Activated naive CD8-positive, alpha-beta T cell treated with anti-CD3 and anti-CD28 coated beads for 36 hours (primary cell): ENCODE results near the gene PACSIN1. TPM values are rescaled to one million over a fixed set of nuclear protein-coding genes. Genes with fewer than 3 reads are reported as not detected.
"Not testable (repeated sequence)": the region's sequence is repeated elsewhere in the genome, so short reads cannot be mapped to it uniquely, and the experiment has no call there.

Experiments used
- DNase-seq: peaks from one replicate; pipeline ENCODE4 v3.0.0; 2021
- H3K27ac Mint-ChIP-seq: one replicate; pipeline ENCODE4 v1.8.0; 2022; ENCODE audit warnings: mild to moderate bottlenecking, moderate library complexity, mixed read lengths
- H3K27me3 Mint-ChIP-seq: one replicate; pipeline ENCODE4 v1.8.0; 2022; ENCODE audit warnings: mild to moderate bottlenecking, mixed read lengths
- H3K36me3 Mint-ChIP-seq: one replicate; pipeline ENCODE4 v1.8.0; 2021; ENCODE audit warnings: mild to moderate bottlenecking, mixed read lengths
- H3K4me1 Mint-ChIP-seq: one replicate; pipeline ENCODE4 v1.8.0; 2021; ENCODE audit warnings: mixed read lengths
- H3K4me3 Mint-ChIP-seq: one replicate; pipeline ENCODE4 v1.8.0; 2022; ENCODE audit warnings: mild to moderate bottlenecking, moderate library complexity, mixed read lengths
- H3K9me3 Mint-ChIP-seq: one replicate; pipeline ENCODE4 v1.8.0; 2022; ENCODE audit warnings: mixed read lengths
- total RNA-seq, 2 experiments: library from RNA; stranded (reverse); gene quantifications; one replicate each; pipeline ENCODE4 v1.2.3, GENCODE V29; 2021

Gene PACSIN1
- total RNA-seq, 2 experiments from 2014 or later, result 0.19 to 0.28 TPM

DNA sequence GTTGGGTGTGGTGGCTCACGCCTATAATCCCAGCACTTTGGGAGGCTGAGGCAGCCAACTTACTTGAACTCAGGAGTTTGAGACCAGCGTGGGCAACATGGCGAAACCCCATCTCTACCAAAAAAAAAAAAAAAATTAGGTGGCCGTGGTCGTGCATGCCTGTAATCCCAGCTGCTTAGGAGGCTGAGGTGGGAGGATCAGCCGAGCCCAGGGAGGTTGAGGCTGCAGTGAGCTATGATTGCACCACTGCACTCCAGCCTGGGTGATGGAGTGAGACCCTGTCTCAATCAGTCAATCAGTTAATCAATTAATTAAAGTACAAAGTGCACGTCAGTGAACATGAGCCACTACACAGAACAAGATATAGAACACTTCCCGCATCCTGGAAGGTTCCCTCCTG, 21.0 kb downstream of the PACSIN1 start:
- not testable (repeated sequence) for H3K4me3 Mint-ChIP-seq, H3K9me3 Mint-ChIP-seq, H3K36me3 Mint-ChIP-seq, H3K27ac Mint-ChIP-seq, DNase-seq, H3K27me3 Mint-ChIP-seq
- peaks cover 31% of the 10 kb centered on the region for H3K4me1 Mint-ChIP-seq

DNA sequence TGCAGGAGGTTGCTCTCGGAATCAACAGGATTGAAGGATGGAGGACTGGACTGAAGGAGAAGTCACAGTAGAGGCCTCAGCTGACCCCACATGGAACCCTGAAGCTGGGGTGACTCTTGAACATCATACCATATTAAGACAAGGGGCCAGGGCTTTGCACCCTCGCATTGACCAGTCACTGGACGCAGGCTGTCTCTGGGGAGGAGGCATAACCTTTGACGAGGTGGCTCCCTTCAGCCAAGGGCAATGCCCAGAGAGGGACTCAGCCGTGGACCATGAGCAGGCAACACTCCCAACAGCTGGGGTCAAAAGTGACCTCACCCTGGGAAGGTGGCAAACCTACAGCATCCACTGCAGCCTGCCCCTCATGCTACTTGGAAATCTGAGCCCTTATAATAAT, 21.7 kb downstream of the PACSIN1 start:
- no peak for DNase-seq
- Mint-ChIP-seq H3K36me3 (no peaks in the 10 kb centered on the region), H3K27me3 (no peaks in the 10 kb centered on the region), H3K27ac (no peak overlapping the region), H3K9me3 (no peaks in the 10 kb centered on the region), H3K4me1 (peaks cover 31% of the 10 kb centered on the region), H3K4me3 (no peak overlapping the region)

DNA sequence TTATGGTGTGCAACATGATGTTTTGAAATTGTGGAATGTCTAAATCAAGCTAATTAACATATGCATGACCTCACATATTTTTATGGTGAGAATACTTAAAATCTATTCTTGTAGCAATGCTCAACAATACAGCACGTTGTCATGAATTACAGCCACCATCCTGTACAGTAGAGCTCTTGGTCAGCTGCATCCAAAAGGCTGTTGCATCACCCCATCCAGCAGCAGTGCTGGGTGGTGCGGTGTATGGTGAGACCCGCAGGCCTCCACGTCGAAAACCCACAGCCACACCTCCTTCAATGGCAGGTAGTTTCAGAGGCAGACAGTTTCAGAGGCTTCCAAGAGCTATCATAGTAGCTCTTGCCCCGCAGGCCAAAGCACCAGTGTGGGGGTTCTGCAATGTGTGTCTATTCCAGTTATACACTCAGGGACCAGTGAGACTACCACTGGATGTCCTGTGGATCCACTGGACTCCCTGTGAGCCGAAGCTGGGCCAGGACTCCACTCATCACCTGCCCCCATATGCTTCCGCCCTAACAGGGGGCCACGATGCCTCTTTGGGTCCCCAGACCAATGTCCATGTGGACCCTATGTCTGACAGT, 23.4 kb downstream of the PACSIN1 start:
- no peak for DNase-seq
- no peaks in the 10 kb centered on the region for H3K36me3 Mint-ChIP-seq
- no peaks in the 10 kb centered on the region for H3K27me3 Mint-ChIP-seq
- no peak overlapping the region for H3K4me3 Mint-ChIP-seq
- no peaks in the 10 kb centered on the region for H3K9me3 Mint-ChIP-seq
- H3K27ac Mint-ChIP-seq, result no peak overlapping the region
- H3K4me1 Mint-ChIP-seq, result peaks cover 27% of the 10 kb centered on the region

DNA sequence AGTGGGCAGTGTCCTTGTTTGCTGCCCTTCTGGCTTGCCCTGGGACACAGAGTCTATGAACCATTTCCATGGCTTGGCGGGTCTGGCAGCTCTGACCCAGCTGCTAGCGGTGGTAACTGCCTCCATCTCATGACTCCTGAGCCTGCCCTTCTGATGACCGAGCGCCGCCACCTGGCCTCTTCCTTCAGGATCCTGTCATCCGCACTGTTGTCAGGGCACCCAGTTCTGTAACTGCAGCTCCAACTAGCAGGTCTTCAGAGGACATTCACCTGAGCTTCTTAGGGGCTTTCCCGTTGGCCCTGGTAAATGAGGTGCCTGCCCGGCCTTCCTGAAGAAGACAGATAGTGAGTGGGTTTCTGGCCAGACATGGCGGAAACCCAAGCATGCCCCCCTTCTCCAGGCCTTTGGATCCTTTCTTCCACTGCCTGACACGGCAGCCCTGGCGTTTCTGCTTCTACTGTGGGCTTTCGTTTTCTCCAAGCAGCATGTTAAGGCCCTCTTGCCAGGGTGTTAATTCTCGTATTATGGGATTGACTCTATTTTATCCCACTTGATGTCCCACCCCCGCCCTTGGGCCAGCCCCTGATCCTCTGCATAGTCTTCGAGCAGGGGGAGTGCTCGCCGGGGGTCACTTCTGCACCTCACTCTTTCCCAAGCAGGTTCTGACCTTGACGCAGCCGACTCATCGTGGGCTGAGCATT, 24.7 kb downstream of the PACSIN1 start:
- H3K4me1 Mint-ChIP-seq, result peaks cover 16% of the 10 kb centered on the region
- H3K36me3 Mint-ChIP-seq, result no peaks in the 10 kb centered on the region
- H3K27me3 Mint-ChIP-seq, result no peaks in the 10 kb centered on the region
- no peak overlapping the region for H3K4me3 Mint-ChIP-seq
- no peak for DNase-seq
- no peaks in the 10 kb centered on the region for H3K9me3 Mint-ChIP-seq
- no peak overlapping the region for H3K27ac Mint-ChIP-seq

DNA sequence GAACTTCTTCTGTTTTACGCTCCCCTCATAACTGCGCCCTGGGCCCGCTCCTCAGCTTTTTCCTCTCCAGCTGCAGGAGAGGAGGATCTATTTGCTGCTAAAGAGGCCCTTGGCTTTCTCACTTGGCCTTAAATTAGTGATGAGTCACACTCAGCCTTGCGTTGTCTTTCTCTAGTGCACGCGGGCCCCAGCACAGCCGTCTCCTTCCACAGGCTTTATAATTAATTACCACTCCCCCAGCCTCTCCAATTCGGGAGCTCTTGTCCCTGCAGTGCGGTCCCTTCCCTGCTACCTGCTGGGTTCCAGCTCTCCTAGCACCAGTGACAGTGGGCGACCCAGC, 25.2 kb downstream of the PACSIN1 start:
- Mint-ChIP-seq H3K27me3 (no peaks in the 10 kb centered on the region), H3K36me3 (no peaks in the 10 kb centered on the region), H3K27ac (no peak overlapping the region), H3K4me1 (peaks cover 10% of the 10 kb centered on the region), H3K4me3 (no peak overlapping the region), H3K9me3 (no peaks in the 10 kb centered on the region)
- DNase-seq, result no peak

DNA sequence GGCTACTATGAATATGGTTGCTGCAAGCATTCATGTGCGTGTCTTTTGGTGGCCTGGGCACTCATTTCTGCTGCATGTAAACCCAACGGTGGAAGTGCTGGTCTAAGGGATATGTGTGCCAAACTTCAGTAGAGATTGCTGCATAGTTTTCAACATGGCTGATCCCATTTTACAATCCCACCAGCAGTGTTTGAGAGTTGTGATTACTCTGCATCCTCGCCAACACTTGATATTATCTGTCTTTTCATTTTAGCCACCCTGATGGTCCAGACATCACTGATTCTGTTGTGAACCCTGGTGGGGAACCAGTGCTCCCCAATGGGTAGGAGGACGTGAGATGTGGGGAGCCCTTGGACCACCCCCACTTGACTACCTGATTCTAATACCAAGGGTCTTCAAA, 27.5 kb downstream of the PACSIN1 start:
- Mint-ChIP-seq H3K9me3 (no peaks in the 10 kb centered on the region), H3K4me3 (no peak overlapping the region), H3K4me1 (peaks cover 4% of the 10 kb centered on the region), H3K36me3 (no peaks in the 10 kb centered on the region), H3K27ac (no peak overlapping the region), H3K27me3 (no peaks in the 10 kb centered on the region)
- no peak for DNase-seq

DNA sequence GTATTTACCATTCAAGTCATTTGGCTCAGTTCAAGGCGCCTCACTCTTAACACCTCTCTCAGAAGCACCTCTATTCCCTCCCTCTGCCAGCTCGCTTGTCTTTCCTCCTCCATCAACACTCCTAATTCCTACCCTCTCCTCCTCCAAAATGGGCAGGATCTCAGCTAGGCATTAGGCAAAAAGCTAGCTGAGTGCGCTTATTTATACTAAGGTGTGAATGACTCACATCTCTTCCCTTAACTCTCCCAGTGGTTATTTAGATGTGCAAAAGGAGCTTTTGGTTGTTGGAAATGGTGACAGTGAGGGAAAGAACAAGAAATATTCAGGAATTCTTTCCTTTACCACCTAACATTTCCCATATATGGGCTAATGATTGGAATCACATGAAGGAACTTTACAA, 29.1 kb downstream of the PACSIN1 start:
- H3K9me3 Mint-ChIP-seq, result no peaks in the 10 kb centered on the region
- DNase-seq, result no peak
- H3K27ac Mint-ChIP-seq, result no peak overlapping the region
- H3K4me1 Mint-ChIP-seq, result peaks cover 4% of the 10 kb centered on the region
- H3K4me3 Mint-ChIP-seq, result no peak overlapping the region
- H3K36me3 Mint-ChIP-seq, result no peaks in the 10 kb centered on the region
- no peaks in the 10 kb centered on the region for H3K27me3 Mint-ChIP-seq

DNA sequence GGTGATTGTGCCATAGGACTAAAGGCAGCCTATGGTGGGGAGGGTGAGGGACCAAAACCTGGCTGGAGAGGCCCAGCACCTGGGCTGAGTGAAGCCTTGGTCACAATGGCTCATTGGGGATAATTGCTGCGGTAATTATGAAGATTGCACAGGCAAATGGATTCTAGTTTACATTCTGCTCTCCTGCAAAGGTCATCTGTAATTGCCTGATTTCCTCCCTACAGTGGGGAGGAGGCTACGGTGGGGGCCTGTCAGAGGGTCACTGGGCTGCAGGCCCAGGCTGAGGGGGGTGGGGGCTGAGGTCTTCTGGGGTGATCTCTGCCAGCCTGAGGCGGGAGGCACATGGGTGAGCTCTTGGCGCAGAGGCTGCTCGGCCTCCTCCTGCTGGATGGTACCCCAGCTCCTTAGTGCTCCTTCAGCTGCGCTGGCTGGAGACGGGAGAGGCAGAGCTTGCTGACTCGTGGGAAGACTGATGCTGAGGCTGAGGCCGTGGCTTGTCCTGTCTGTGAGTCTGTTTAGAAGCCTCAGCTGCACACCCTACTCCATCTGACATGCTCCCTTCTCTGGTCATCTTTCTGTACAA, 30.3 kb downstream of the PACSIN1 start:
- Mint-ChIP-seq H3K4me1 (peaks cover under 1% of the 10 kb centered on the region), H3K4me3 (no peak overlapping the region), H3K9me3 (no peaks in the 10 kb centered on the region), H3K27ac (no peak overlapping the region), H3K36me3 (no peaks in the 10 kb centered on the region), H3K27me3 (no peaks in the 10 kb centered on the region)
- DNase-seq, result no peak

DNA sequence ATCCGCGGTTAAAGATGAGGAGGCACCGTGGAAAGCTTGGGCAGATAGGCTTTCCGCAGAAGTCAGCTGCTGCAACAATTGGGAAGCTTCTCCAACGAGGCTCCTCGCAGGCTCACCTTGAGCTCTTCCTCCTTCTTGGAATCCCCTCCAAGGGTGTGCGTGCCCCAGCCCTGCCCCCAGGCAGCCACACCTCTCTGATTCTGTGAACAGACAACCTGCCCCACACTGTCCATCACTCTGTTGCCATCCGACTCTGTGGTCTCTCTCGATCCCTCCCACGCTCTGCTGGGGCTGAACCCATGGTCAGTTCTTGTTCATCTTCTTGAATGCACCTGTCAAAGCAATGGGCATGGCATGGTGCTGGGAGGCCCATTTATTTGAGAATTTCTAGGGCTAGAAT, 31.5 kb downstream of the PACSIN1 start:
- Mint-ChIP-seq H3K27me3 (no peaks in the 10 kb centered on the region), H3K4me1 (no peaks in the 10 kb centered on the region)

DNA sequence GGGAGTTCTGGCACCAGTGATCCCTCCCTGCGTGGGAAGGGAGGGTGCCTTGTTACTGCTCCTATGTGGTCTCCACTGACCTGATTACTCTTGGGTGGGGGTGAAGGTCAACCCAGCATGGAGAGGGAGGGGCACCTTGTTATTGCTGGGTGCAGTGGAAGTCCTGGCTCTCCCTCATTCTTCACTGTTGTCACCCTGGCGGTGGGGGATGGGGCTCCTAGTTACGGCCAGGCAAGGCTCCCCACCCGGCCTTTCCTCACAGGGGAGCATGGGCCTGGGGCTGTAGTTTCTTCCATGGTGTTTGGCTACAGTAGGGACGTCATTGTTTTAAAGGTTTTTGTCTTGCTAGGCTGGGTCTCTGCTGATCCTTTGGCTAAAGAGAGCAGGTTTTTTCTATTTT, 40.8 kb downstream of the PACSIN1 start:
- Mint-ChIP-seq H3K4me3 (no peak overlapping the region), H3K27ac (no peak overlapping the region), H3K27me3 (no peaks in the 10 kb centered on the region), H3K9me3 (peaks cover 2% of the 10 kb centered on the region), H3K36me3 (peaks cover 2% of the 10 kb centered on the region), H3K4me1 (no peaks in the 10 kb centered on the region)
- DNase-seq, result no peak

More for the DNA sequence above, 31.5 kb downstream of the PACSIN1 start:
- no peaks in the 10 kb centered on the region for H3K36me3 Mint-ChIP-seq
- no peak overlapping the region for H3K27ac Mint-ChIP-seq
- no peak for DNase-seq
- H3K4me3 Mint-ChIP-seq, result no peak overlapping the region
- H3K9me3 Mint-ChIP-seq, result no peaks in the 10 kb centered on the region

DNA sequence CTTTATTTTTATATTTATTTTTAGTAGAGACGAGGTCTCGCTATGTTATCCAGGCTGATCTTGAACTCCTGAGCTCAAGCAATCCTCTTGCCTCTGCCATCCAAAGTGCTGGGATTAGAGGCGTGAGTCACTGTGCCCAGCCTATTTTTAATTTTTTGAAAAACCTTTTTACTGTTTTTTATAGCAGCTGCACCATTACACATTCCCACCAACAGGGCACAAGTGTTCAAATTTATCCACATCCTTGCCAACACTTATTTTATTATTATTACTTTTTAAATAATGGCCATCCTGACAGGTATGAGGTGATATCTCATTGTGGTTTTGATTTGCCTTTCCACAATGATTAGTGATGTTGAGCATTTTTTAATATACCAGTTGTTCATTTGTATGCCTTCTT, 42.5 kb downstream of the PACSIN1 start:
- Mint-ChIP-seq H3K27me3 (no peaks in the 10 kb centered on the region), H3K9me3 (no peaks in the 10 kb centered on the region), H3K36me3 (no peaks in the 10 kb centered on the region), H3K27ac (no peak overlapping the region), H3K4me3 (no peak overlapping the region), H3K4me1 (no peaks in the 10 kb centered on the region)
- DNase-seq, result no peak

DNA sequence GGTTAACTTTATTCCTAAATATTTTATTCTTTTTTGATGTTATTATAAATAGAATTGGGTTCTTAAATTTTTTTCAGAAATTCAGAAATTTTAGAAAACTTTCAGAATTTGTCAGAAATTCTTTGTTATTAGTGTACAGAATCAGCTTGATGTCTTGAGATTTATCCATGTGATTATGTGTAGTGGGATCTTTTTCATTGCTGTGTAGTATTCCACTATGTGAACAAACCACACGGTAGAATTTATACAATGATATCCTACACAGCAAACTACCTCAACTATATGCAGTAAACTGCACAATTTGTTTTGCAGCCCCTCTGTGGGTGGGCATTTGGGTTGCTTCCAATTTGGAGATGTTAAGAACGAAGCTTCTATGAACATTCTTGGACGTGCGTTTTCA, 43.9 kb downstream of the PACSIN1 start:
- Mint-ChIP-seq H3K9me3 (no peaks in the 10 kb centered on the region), H3K36me3 (no peaks in the 10 kb centered on the region), H3K27me3 (peaks cover 4% of the 10 kb centered on the region), H3K27ac (no peak overlapping the region), H3K4me3 (no peak overlapping the region), H3K4me1 (no peaks in the 10 kb centered on the region)
- no peak for DNase-seq

DNA sequence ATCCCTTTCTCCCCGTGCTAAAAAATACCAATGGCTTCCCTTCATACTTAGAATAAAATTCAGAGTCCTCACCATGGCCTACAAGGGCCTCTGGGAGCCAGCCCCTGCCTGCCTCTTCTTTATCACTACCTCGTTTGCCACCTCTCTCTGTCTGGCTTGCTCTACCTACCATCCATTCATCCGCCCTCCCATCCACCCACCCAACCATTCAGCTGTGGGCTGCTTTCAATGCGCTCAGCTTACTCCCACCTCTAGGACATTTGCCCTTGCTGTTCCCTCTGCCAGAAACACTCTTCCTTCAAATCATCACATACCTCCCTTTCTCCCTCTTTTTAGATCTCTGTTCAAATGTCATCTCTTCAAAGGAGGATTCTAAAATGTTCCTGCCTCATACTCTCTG, 44.4 kb downstream of the PACSIN1 start:
- no peak for DNase-seq
- Mint-ChIP-seq H3K27ac (no peak overlapping the region), H3K9me3 (no peaks in the 10 kb centered on the region), H3K36me3 (no peaks in the 10 kb centered on the region), H3K27me3 (peaks cover 4% of the 10 kb centered on the region), H3K4me1 (no peaks in the 10 kb centered on the region), H3K4me3 (no peak overlapping the region)

DNA sequence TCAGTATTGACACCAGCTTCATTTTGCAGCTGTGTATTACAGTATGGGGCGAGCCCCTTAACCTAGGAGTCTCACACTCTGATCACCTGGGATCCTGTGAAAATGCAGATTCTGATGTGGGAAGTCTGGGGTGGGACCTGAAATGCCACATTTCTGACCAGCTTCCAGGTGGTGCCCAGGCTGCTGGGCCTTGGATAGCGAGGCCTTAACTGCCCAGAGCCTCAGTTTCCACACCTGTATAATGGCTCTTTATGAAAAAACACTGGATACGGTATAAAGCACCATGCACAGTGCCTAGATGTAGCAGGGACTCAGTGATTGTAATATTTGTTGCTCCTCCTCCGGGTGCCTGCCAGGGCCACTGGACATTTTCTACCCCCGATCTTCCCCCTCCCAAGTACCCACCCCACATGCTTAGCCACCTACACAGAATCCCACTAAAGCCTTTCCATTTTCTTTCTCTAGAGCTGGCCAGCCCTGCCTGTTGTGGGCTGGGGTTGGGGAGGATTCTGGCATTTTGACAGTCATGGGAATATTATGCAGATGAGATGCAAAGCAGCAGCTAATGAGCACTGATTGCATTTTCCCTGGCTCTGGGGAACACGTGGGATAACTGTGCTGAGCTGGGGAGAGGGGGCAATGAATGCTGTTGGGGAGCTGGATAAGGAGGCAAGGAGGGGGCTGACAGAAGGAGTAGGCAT, 45.5 kb downstream of the PACSIN1 start:
- Mint-ChIP-seq H3K4me3 (no peak overlapping the region), H3K36me3 (no peaks in the 10 kb centered on the region), H3K27me3 (peaks cover 4% of the 10 kb centered on the region)

DNA sequence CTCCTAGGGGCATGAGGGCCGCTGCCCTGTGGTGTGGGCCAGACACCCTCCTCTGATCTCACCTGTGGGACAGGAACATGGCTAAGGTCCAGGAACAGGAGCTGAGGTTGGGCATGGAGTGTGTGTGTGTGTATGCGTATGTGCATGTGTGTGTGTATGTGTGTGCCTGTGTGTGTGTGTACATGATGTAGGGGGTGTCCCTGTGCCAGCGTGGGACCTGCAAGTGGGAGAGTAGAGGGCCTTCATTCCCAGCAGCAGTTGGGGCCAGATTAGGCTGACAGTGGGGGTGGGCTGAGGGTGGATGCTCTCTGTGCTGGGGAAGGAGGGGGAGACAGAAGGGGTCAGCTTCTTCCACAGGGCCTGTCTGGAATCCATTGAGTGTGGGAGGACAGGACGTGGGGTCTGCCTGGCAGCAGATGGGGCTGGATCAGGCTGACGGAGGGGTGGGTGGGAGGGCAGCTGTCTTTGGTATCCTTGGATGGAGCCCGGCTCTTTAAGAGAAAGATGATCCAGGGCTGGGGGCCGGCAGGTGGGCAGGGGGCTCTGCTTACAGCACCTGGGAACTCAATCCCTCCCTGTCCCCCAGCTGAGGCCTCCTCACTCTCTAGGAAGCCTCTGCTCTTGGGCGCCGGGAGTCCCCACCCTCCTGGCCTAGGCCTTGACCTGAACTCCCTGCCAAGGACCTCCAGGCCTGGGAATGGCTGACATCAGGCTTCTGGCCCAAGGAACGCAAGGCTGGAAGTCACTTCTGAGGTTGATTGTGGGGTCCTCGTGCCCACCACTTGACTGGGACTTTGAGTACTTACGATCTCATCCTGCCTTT, 46.2 kb downstream of the PACSIN1 start:
- Mint-ChIP-seq H3K4me3 (no peak overlapping the region), H3K9me3 (no peaks in the 10 kb centered on the region), H3K27me3 (peaks cover 4% of the 10 kb centered on the region), H3K4me1 (no peaks in the 10 kb centered on the region), H3K27ac (no peak overlapping the region), H3K36me3 (no peaks in the 10 kb centered on the region)
- DNase-seq, result no peak

More for the DNA sequence above, 45.5 kb downstream of the PACSIN1 start:
- Mint-ChIP-seq H3K27ac (no peak overlapping the region), H3K9me3 (no peaks in the 10 kb centered on the region), H3K4me1 (no peaks in the 10 kb centered on the region)
- no peak for DNase-seq
